OCI-LY1 (cell line): Measurements from ENCODE around the gene SLC39A5.

ENCODE experiments used
- CTCF ChIP-seq: fragments of 200-600 bp; sonication (generic), shearing (Covaris generic); IDR thresholded peaks from 2 replicates; pipeline ENCODE4 v1.5.1; 2017; ENCODE audit warnings: mild to moderate bottlenecking, antibody characterized with exemption, low read length, moderate library complexity, mixed read lengths
- EZH2 ChIP-seq: fragments of 200-600 bp; sonication (generic), shearing (Covaris generic); IDR thresholded peaks from 2 replicates; pipeline ENCODE4 v1.8.0; 2017; ENCODE audit warnings: borderline replicate concordance, mixed run types, mild to moderate bottlenecking, antibody characterized with exemption, low read length, moderate library complexity, mixed read lengths

GRCh38 chr12:56253091-56253490, 23.2 kb downstream of the SLC39A5 start:
- TF ChIP-seq EZH2 (no peak), CTCF (no peak)
